H9 (cell line): ENCODE measurements around the gene CGB5. TPM values are rescaled to one million over a fixed set of nuclear protein-coding genes. Genes with fewer than 3 reads are reported as not detected.

Source experiments
- DNase-seq: peaks from one replicate; pipeline ENCODE4 v3.0.0-alpha.2; 2017
- H2AFZ ChIP-seq: one replicate; pipeline ENCODE4 v1.6.1; 2013; ENCODE audit warnings: mild to moderate bottlenecking, low read length, control low read depth, moderate library complexity
- H2AK5ac ChIP-seq: 2 replicates; pipeline ENCODE4 v1.6.1; 2013; ENCODE audit warnings: low read length, control low read depth, mixed read lengths; ENCODE audit not compliant: insufficient read length
- H2BK120ac ChIP-seq: one replicate; pipeline ENCODE4 v1.6.1; 2013; ENCODE audit warnings: low read depth, mild to moderate bottlenecking, low read length, control low read depth, inconsistent platforms; ENCODE audit not compliant: poor library complexity, severe bottlenecking
- H2BK12ac ChIP-seq: 2 replicates; pipeline ENCODE4 v1.6.1; 2013; ENCODE audit warnings: low read length, control low read depth, mixed read lengths, low read depth; ENCODE audit not compliant: insufficient read length
- H2BK15ac ChIP-seq: 2 replicates; pipeline ENCODE4 v1.6.1; 2013; ENCODE audit warnings: low read depth, low read length, control low read depth
- H2BK20ac ChIP-seq: one replicate; pipeline ENCODE4 v1.6.1; 2013; ENCODE audit warnings: low read depth, mild to moderate bottlenecking, low read length, control low read depth, inconsistent platforms; ENCODE audit not compliant: poor library complexity, severe bottlenecking
- H2BK5ac ChIP-seq: 2 replicates; pipeline ENCODE4 v1.6.1; 2013; ENCODE audit warnings: low read length, control low read depth, mixed read lengths; ENCODE audit not compliant: insufficient read length
- H3K14ac ChIP-seq: 2 replicates; pipeline ENCODE4 v1.6.1; 2013; ENCODE audit warnings: low read length, control low read depth; ENCODE audit not compliant: insufficient read depth
- H3K18ac ChIP-seq: 2 replicates; pipeline ENCODE4 v1.6.1; 2013; ENCODE audit warnings: low read depth, mild to moderate bottlenecking, mixed read lengths, low read length, control low read depth; ENCODE audit not compliant: insufficient read length
- H3K23ac ChIP-seq: 2 replicates; pipeline ENCODE4 v1.6.1; 2013; ENCODE audit warnings: low read length, control low read depth, mixed read lengths, low read depth; ENCODE audit not compliant: insufficient read length
- H3K23me2 ChIP-seq: 2 replicates; pipeline ENCODE4 v1.6.1; 2013; ENCODE audit warnings: low read depth, mild to moderate bottlenecking, mixed read lengths, low read length, control low read depth; ENCODE audit not compliant: insufficient read length, poor library complexity, severe bottlenecking
- H3K27ac ChIP-seq: 2 replicates; pipeline ENCODE4 v1.5.1; 2013; ENCODE audit warnings: low read length, control low read depth, mixed read lengths, low read depth; ENCODE audit not compliant: insufficient read length
- H3K27me3 ChIP-seq: 2 replicates; pipeline ENCODE4 v1.6.1; 2013; ENCODE audit warnings: low read length, control low read depth, inconsistent platforms; ENCODE audit not compliant: insufficient read depth
- H3K4ac ChIP-seq: 2 replicates; pipeline ENCODE4 v1.6.1; 2013; ENCODE audit warnings: low read depth, mild to moderate bottlenecking, control low read depth, inconsistent platforms, low read length, moderate library complexity
- H3K4me1 ChIP-seq: 2 replicates; pipeline ENCODE4 v1.6.1; 2013; ENCODE audit warnings: low read length, control low read depth, inconsistent platforms; ENCODE audit not compliant: insufficient read depth
- H3K4me2 ChIP-seq: 2 replicates; pipeline ENCODE4 v1.6.1; 2013; ENCODE audit warnings: low read length, control low read depth, mixed read lengths; ENCODE audit not compliant: insufficient read length, insufficient read depth
- H3K56ac ChIP-seq: 2 replicates; pipeline ENCODE4 v1.6.1; 2013; ENCODE audit warnings: low read depth, mild to moderate bottlenecking, mixed read lengths, low read length, control low read depth; ENCODE audit not compliant: insufficient read length
- H3K79me1 ChIP-seq: 2 replicates; pipeline ENCODE4 v1.6.1; 2013; ENCODE audit warnings: low read depth, mild to moderate bottlenecking, moderate library complexity, low read length, control low read depth, inconsistent platforms; ENCODE audit not compliant: insufficient read depth, poor library complexity, severe bottlenecking
- H3K79me2 ChIP-seq: 2 replicates; pipeline ENCODE4 v1.6.1; 2013; ENCODE audit warnings: low read length, control low read depth, inconsistent platforms; ENCODE audit not compliant: insufficient read depth
- H3K9ac ChIP-seq: 2 replicates; pipeline ENCODE4 v1.6.1; 2013; ENCODE audit warnings: low read length, control low read depth, mixed read lengths; ENCODE audit not compliant: insufficient read length; ENCODE audit errors: extremely low read depth
- H3K9me3 ChIP-seq: one replicate; pipeline ENCODE4 v1.6.1; 2013; ENCODE audit warnings: low read depth, low read length, inconsistent platforms; ENCODE audit not compliant: control insufficient read depth
- H3T11ph ChIP-seq: one replicate; pipeline ENCODE4 v1.6.1; 2013; ENCODE audit warnings: mild to moderate bottlenecking, low read length, control low read depth, inconsistent platforms
- H4K20me1 ChIP-seq: one replicate; pipeline ENCODE4 v1.6.1; 2013; ENCODE audit not compliant: control insufficient read depth, insufficient read length, insufficient read depth
- H4K5ac ChIP-seq: 2 replicates; pipeline ENCODE4 v1.6.1; 2013; ENCODE audit warnings: low read depth, mild to moderate bottlenecking, mixed read lengths, low read length, control low read depth; ENCODE audit not compliant: insufficient read length
- H4K8ac ChIP-seq: replicated peaks from 2 replicates; pipeline ENCODE4 v1.6.1; 2013; ENCODE audit warnings: low read length, control low read depth, mixed read lengths, low read depth; ENCODE audit not compliant: insufficient read length
- H4K91ac ChIP-seq: 2 replicates; pipeline ENCODE4 v1.6.1; 2013; ENCODE audit warnings: low read depth, mild to moderate bottlenecking, moderate library complexity, mixed read lengths, low read length, control low read depth; ENCODE audit not compliant: insufficient read length
- H3K27ac Mint-ChIP-seq, 3 experiments: 2 replicates in 2 of 3; 3 replicates in 1 of 3; pipeline ENCODE4 v1.8.0; 2020 to 2021; ENCODE audit warnings: mixed read lengths in 3 of 3, mild to moderate bottlenecking in 1 of 3, moderate library complexity in 1 of 3
- H3K27me3 Mint-ChIP-seq: 2 replicates; pipeline ENCODE4 v1.8.0; 2021; ENCODE audit warnings: low read depth, mild to moderate bottlenecking, moderate library complexity, mixed read lengths
- H3K36me3 Mint-ChIP-seq, 3 experiments: 2 replicates in 2 of 3; 3 replicates in 1 of 3; pipeline ENCODE4 v1.8.0; 2020 to 2021; ENCODE audit warnings: low read depth in 3 of 3, mixed read lengths in 3 of 3; ENCODE audit not compliant: insufficient read depth in 1 of 3
- H3K4me1 Mint-ChIP-seq, 2 experiments: 2 replicates each; pipeline ENCODE4 v1.8.0; 2020; ENCODE audit warnings: mixed read lengths in 2 of 2
- H3K4me3 Mint-ChIP-seq, 2 experiments: 2 replicates in 1 of 2; 3 replicates in 1 of 2; pipeline ENCODE4 v1.8.0; 2020 to 2021; ENCODE audit warnings: mild to moderate bottlenecking in 2 of 2, mixed read lengths in 2 of 2, moderate library complexity in 1 of 2
- H3K9me3 Mint-ChIP-seq, 2 experiments: 2 replicates in 1 of 2; 3 replicates in 1 of 2; pipeline ENCODE4 v1.8.0; 2020; ENCODE audit warnings: mild to moderate bottlenecking in 2 of 2, mixed read lengths in 2 of 2, moderate library complexity in 1 of 2
- CTCF ChIP-seq: fragments of 200-600 bp; sonication (generic); conservative IDR thresholded peaks from 3 replicates; pipeline ENCODE4 v1.8.0; 2021; ENCODE audit warnings: antibody characterized with exemption, mild to moderate bottlenecking
- WGBS: extraction: QIAGEN DNeasy Blood & Tissue Kit; methylation state at CpG from one replicate; pipeline ENCODE4 v1.1.7; 2013; ENCODE audit warnings: missing lambda C conversion rate, low lambda C conversion rate, mixed read lengths; ENCODE audit not compliant: insufficient read length; ENCODE audit errors: extremely low coverage; 5-methylcytosine and 5-hydroxymethylcytosine counted together
- total RNA-seq: library from RNA; stranded (reverse); gene quantifications from 2 replicates; pipeline ENCODE4 v1.2.1, GENCODE V29; 2021

CGB5 gene
- total RNA-seq, 1 experiment from 2014 or later, result not detected

- H2BK20ac ChIP-seq, result no peak overlapping the region
- H3K27ac Mint-ChIP-seq, result peak overlapping the region; percentile 78 to 94 (median 94); a peak in 5 of 7 replicates
- H3K27me3 Mint-ChIP-seq, result no peaks in the 10 kb centered on the region
- no peak overlapping the region for H2AFZ ChIP-seq
- H3K27me3 ChIP-seq, result no peaks in the 10 kb centered on the region
- H4K91ac ChIP-seq, result no peak overlapping the region
- H4K5ac ChIP-seq, result no peak overlapping the region
- H2BK120ac ChIP-seq, result no peak overlapping the region
- no peak overlapping the region for H3K4me2 ChIP-seq
- peaks cover 8 to 30% (median 18%) of the 10 kb centered on the region in 3 experiments; a peak in 6 of 7 replicates for H3K36me3 Mint-ChIP-seq
- peak overlapping the region in 1 of 2 experiments; percentile 54; a peak in 2 of 5 replicates for H3K4me3 Mint-ChIP-seq
- H4K20me1 ChIP-seq, result no peaks in the 10 kb centered on the region
- no peak overlapping the region for H3K23ac ChIP-seq
- H2AK5ac ChIP-seq, result no peak overlapping the region
- H3K4me1 ChIP-seq, result no peaks in the 10 kb centered on the region
- H4K8ac ChIP-seq, result no peak overlapping the region
- H3K23me2 ChIP-seq, result no peaks in the 10 kb centered on the region
- H3K18ac ChIP-seq, result no peak overlapping the region
- no peaks in the 10 kb centered on the region for H3K9me3 ChIP-seq
- H2BK5ac ChIP-seq, result no peak overlapping the region
- H3K9me3 Mint-ChIP-seq, result no peaks in the 10 kb centered on the region
- no peaks in the 10 kb centered on the region for H3K79me1 ChIP-seq
- H3K56ac ChIP-seq, result no peak overlapping the region
- H2BK15ac ChIP-seq, result no peak overlapping the region
- H3K27ac ChIP-seq, result no peak overlapping the region
- no CpG with 5 or more reads among the region's 16 CpGs for WGBS
- peaks cover 5% of the 10 kb centered on the region; the same call in 1 of the 2 replicates for H3K79me2 ChIP-seq
- peak; percentile 92 for TF ChIP-seq CTCF
- H3K14ac ChIP-seq, result no peak overlapping the region
- H2BK12ac ChIP-seq, result no peak overlapping the region
- H3K9ac ChIP-seq, result no peak overlapping the region
- H3K4me1 Mint-ChIP-seq, result peaks cover 17 to 20% of the 10 kb centered on the region in 2 experiments
- H3K4ac ChIP-seq, result no peak overlapping the region
- peak; percentile 90 for DNase-seq
- H3T11ph ChIP-seq, result no peak overlapping the region
Observed at GRCh38 chr19:48999481-49000325, 43.9 kb upstream of the CGB5 start.
